Keratinocyte (primary cell): ENCODE measurements around the gene SUGCT. TPM values are rescaled to one million over a fixed set of nuclear protein-coding genes. Genes with fewer than 3 reads are reported as not detected.

Source experiments
- DNase-seq: peaks from one replicate; pipeline ENCODE4 v3.0.0-alpha.2; 2011; ENCODE audit warnings: low read depth, missing footprints, low spot score
- FAIRE-seq: peaks from 2 replicates; lab custom pipeline; 2011; peaks lifted over from hg19 to GRCh38; lab: Jason Lieb, UNC
- H2AFZ ChIP-seq: 2 replicates; pipeline ENCODE4 v1.6.0; 2012; ENCODE audit warnings: low read length, control low read depth, inconsistent platforms; ENCODE audit not compliant: control insufficient read depth
- H3K27ac ChIP-seq: 2 replicates; pipeline ENCODE4 v1.5.1; 2011; ENCODE audit warnings: low read length; ENCODE audit not compliant: control insufficient read depth, insufficient read depth
- H3K27me3 ChIP-seq: 3 replicates; pipeline ENCODE4 v1.6.0; 2011; ENCODE audit warnings: low read length; ENCODE audit not compliant: control insufficient read depth, insufficient read depth; ENCODE audit errors: extremely low read depth
- H3K36me3 ChIP-seq, 2 experiments: 2 replicates in 1 of 2; 3 replicates in 1 of 2; pipeline ENCODE4 v1.5.1; 2011; ENCODE audit warnings: low read length in 2 of 2, mild to moderate bottlenecking in 1 of 2; ENCODE audit not compliant: control insufficient read depth in 2 of 2, insufficient read depth in 2 of 2; ENCODE audit errors: extremely low read depth in 1 of 2
- H3K4me1 ChIP-seq: 3 replicates; pipeline ENCODE4 v1.5.1; 2011; ENCODE audit warnings: low read length; ENCODE audit not compliant: control insufficient read depth, insufficient read depth; ENCODE audit errors: extremely low read depth
- H3K4me2 ChIP-seq: 3 replicates; pipeline ENCODE4 v1.6.0; 2011; ENCODE audit warnings: low read depth, low read length; ENCODE audit not compliant: control insufficient read depth, insufficient read depth; ENCODE audit errors: extremely low read depth
- H3K4me3 ChIP-seq, 3 experiments: fragments of 200-600 bp in 1 of 3; sonication (generic) in 1 of 3; 2 replicates in 2 of 3; 3 replicates in 1 of 3; pipeline ENCODE4 v1.5.1; 2011 to 2016; ENCODE audit warnings: low read length in 3 of 3, mild to moderate bottlenecking in 3 of 3, control low read depth in 2 of 3, inconsistent platforms in 1 of 3, low read depth in 1 of 3, mixed read lengths in 1 of 3, mixed run types in 1 of 3, moderate library complexity in 1 of 3; ENCODE audit not compliant: control insufficient read depth in 2 of 3, insufficient read depth in 2 of 3; ENCODE audit errors: extremely low read depth in 1 of 3
- H3K79me2 ChIP-seq: 2 replicates; pipeline ENCODE4 v1.6.0; 2012; ENCODE audit warnings: low read length; ENCODE audit not compliant: control insufficient read depth, insufficient read depth
- H3K9ac ChIP-seq: 3 replicates; pipeline ENCODE4 v1.6.0; 2011; ENCODE audit warnings: low read length; ENCODE audit not compliant: control insufficient read depth, insufficient read depth; ENCODE audit errors: extremely low read depth
- H3K9me1 ChIP-seq: 3 replicates; pipeline ENCODE4 v1.6.0; 2011; ENCODE audit warnings: low read length; ENCODE audit not compliant: control insufficient read depth, insufficient read depth; ENCODE audit errors: extremely low read depth
- H3K9me3 ChIP-seq: 2 replicates; pipeline ENCODE4 v1.5.1; 2012; ENCODE audit warnings: low read depth, low read length; ENCODE audit not compliant: control insufficient read depth
- H4K20me1 ChIP-seq: 3 replicates; pipeline ENCODE4 v1.6.0; 2011; ENCODE audit warnings: low read length; ENCODE audit not compliant: control insufficient read depth, insufficient read depth; ENCODE audit errors: extremely low read depth
- CTCF ChIP-seq, 3 experiments: IDR thresholded peaks in 1 of 3; conservative IDR thresholded peaks in 1 of 3; optimal IDR thresholded peaks in 1 of 3; 2 replicates in 2 of 3; 3 replicates in 1 of 3; pipeline versions ENCODE3 to v1.5.1; 2011; ENCODE audit warnings: low read length in 3 of 3, mild to moderate bottlenecking in 3 of 3, moderate library complexity in 2 of 3, control low read depth in 1 of 3, inconsistent platforms in 1 of 3; ENCODE audit not compliant: insufficient read depth in 2 of 3; ENCODE audit errors: extremely low read depth in 1 of 3
- EZH2 ChIP-seq: IDR thresholded peaks from one replicate; pipeline ENCODE4 v1.6.1; 2012; ENCODE audit warnings: inconsistent platforms, mild to moderate bottlenecking, low read length, moderate library complexity
- dilution Hi-C: fragments of 300-500 bp; cut with MboI; formaldehyde crosslinking; loops from one replicate; pipeline ENCODE4 v1.7.0; 2020; ENCODE audit warnings: low sequenced_read_pairs; ENCODE audit not compliant: extremely low pct_ligation_motif_present
- polyA plus RNA-seq, 5 experiments: library from polyadenylated mRNA; depleted of rRNA in 3 of 5; stranded (reverse) in 3 of 5; stranded (forward) in 1 of 5; unstranded in 1 of 5; fragments of >200 nt; gene quantifications; 1 replicate in 1 of 5; 2 replicates in 3 of 5; 3 replicates in 1 of 5; pipeline versions ENCODE4 v1.2.1 to v1.2.3, GENCODE V29; 2011 to 2012; ENCODE audit warnings: missing spikeins in 2 of 5, low read depth in 1 of 5, low replicate concordance in 1 of 5

The SUGCT gene
- polyA plus RNA-seq, 1 donor (not counting 4 experiments of a cell fraction or from before 2014, with no cell fraction given): 134 TPM

GRCh38 chr7:40700653-40701421 is 566.0 kb downstream of the SUGCT start:
- Histone ChIP-seq H3K27me3 (no peaks in the 10 kb centered on the region), H3K4me1 (peaks cover 9% of the 10 kb centered on the region), H3K9ac (no peak overlapping the region), H3K4me2 (no peak overlapping the region), H2AFZ (no peak overlapping the region), H3K4me3 (no peak overlapping the region), H4K20me1 (no peaks in the 10 kb centered on the region), H3K9me3 (no peaks in the 10 kb centered on the region), H3K79me2 (no peaks in the 10 kb centered on the region), H3K9me1 (no peaks in the 10 kb centered on the region), H3K36me3 (no peaks in the 10 kb centered on the region), H3K27ac (no peak overlapping the region)
- no peak for FAIRE-seq
- DNase-seq: no peak
- TF ChIP-seq CTCF (optimal IDR thresholded peaks at IDR 0.05 in 1 of 3, IDR thresholded peaks at IDR 0.05 in 1 of 3, conservative IDR thresholded peaks at IDR 0.05 in 1 of 3; ENCODE audit: extremely low read depth in 1 of 3, insufficient read depth in 2 of 3, low read length in 3 of 3): peak in 1 of 3 experiments; percentile 15
- TF ChIP-seq EZH2: no peak
- dilution Hi-C loops: no loop called here

GRCh38 chr7:40701836-40702551 is 567.2 kb downstream of the SUGCT start:
- Histone ChIP-seq H3K9me3 (no peaks in the 10 kb centered on the region), H3K27ac (no peak overlapping the region), H3K79me2 (no peaks in the 10 kb centered on the region), H3K9me1 (no peaks in the 10 kb centered on the region), H2AFZ (no peak overlapping the region), H3K9ac (no peak overlapping the region), H3K4me1 (peaks cover 16% of the 10 kb centered on the region), H3K27me3 (no peaks in the 10 kb centered on the region), H3K36me3 (no peaks in the 10 kb centered on the region), H3K4me2 (no peak overlapping the region), H4K20me1 (no peaks in the 10 kb centered on the region), H3K4me3 (no peak overlapping the region)
- DNase-seq (no peak), FAIRE-seq (peak; percentile 53)
- no peak for TF ChIP-seq EZH2
- no peak for TF ChIP-seq CTCF (optimal IDR thresholded peaks at IDR 0.05 in 1 of 3, IDR thresholded peaks at IDR 0.05 in 1 of 3, conservative IDR thresholded peaks at IDR 0.05 in 1 of 3; ENCODE audit: extremely low read depth in 1 of 3, insufficient read depth in 2 of 3, low read length in 3 of 3)
- dilution Hi-C loops: no loop called here
